Muscle of back (tissue), 13 donors: Measurements from ENCODE around the gene LONP1. TPM values are rescaled to one million over a fixed set of nuclear protein-coding genes. Genes with fewer than 3 reads are reported as not detected.
"Not testable (repeated sequence)": the region's sequence is repeated elsewhere in the genome, so short reads cannot be mapped to it uniquely, and the experiment has no call there.

ENCODE experiments used
- DNase-seq, 3 donors: peaks; one replicate each; pipeline versions ENCODE4 v3.0.0 to v3.0.0-alpha.2; 2013
- long read RNA-seq, 9 donors: transcript quantifications; one replicate each; lab custom pipeline, GENCODE V29; 2026
- polyA plus RNA-seq, 10 donors: library from polyadenylated mRNA; unstranded; fragments of 120-200 nt; gene quantifications; one replicate each; pipeline ENCODE4 v1.2.1, GENCODE V29; 2013; ENCODE audit not compliant: insufficient read length in 10 of 10

LONP1 gene, protein sequence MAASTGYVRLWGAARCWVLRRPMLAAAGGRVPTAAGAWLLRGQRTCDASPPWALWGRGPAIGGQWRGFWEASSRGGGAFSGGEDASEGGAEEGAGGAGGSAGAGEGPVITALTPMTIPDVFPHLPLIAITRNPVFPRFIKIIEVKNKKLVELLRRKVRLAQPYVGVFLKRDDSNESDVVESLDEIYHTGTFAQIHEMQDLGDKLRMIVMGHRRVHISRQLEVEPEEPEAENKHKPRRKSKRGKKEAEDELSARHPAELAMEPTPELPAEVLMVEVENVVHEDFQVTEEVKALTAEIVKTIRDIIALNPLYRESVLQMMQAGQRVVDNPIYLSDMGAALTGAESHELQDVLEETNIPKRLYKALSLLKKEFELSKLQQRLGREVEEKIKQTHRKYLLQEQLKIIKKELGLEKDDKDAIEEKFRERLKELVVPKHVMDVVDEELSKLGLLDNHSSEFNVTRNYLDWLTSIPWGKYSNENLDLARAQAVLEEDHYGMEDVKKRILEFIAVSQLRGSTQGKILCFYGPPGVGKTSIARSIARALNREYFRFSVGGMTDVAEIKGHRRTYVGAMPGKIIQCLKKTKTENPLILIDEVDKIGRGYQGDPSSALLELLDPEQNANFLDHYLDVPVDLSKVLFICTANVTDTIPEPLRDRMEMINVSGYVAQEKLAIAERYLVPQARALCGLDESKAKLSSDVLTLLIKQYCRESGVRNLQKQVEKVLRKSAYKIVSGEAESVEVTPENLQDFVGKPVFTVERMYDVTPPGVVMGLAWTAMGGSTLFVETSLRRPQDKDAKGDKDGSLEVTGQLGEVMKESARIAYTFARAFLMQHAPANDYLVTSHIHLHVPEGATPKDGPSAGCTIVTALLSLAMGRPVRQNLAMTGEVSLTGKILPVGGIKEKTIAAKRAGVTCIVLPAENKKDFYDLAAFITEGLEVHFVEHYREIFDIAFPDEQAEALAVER
- polyA plus RNA-seq = 10 to 100 TPM; 41.6 to 58.6 (median 46.8) TPM
- long read RNA-seq, donor 1, partial matches to known transcripts = 5 of 7 reads
- long read RNA-seq, donor 1, other reads (novel, unspliced or antisense) = 0 of 7 reads
- long read RNA-seq, donor 2, partial matches to known transcripts = 0 of 3 reads
- long read RNA-seq, donor 2, other reads (novel, unspliced or antisense) = 0 of 3 reads
- long read RNA-seq, donor 3 = 0 reads
- long read RNA-seq, donor 4, partial matches to known transcripts = 0 of 1 reads
- long read RNA-seq, donor 4, other reads (novel, unspliced or antisense) = 0 of 1 reads
- long read RNA-seq, donor 5, partial matches to known transcripts = 0 of 1 reads
- long read RNA-seq, donor 5, other reads (novel, unspliced or antisense) = 0 of 1 reads
- long read RNA-seq, donor 6, partial matches to known transcripts = 0 of 4 reads
- long read RNA-seq, donor 6, other reads (novel, unspliced or antisense) = 0 of 4 reads
- long read RNA-seq, donor 7, partial matches to known transcripts = 0 of 1 reads
- long read RNA-seq, donor 7, other reads (novel, unspliced or antisense) = 0 of 1 reads
- long read RNA-seq, donor 8, partial matches to known transcripts = 0 of 3 reads
- long read RNA-seq, donor 8, other reads (novel, unspliced or antisense) = 0 of 3 reads
- long read RNA-seq, donor 9, partial matches to known transcripts = 0 of 2 reads
- long read RNA-seq, donor 9, other reads (novel, unspliced or antisense) = 0 of 2 reads

DNA sequence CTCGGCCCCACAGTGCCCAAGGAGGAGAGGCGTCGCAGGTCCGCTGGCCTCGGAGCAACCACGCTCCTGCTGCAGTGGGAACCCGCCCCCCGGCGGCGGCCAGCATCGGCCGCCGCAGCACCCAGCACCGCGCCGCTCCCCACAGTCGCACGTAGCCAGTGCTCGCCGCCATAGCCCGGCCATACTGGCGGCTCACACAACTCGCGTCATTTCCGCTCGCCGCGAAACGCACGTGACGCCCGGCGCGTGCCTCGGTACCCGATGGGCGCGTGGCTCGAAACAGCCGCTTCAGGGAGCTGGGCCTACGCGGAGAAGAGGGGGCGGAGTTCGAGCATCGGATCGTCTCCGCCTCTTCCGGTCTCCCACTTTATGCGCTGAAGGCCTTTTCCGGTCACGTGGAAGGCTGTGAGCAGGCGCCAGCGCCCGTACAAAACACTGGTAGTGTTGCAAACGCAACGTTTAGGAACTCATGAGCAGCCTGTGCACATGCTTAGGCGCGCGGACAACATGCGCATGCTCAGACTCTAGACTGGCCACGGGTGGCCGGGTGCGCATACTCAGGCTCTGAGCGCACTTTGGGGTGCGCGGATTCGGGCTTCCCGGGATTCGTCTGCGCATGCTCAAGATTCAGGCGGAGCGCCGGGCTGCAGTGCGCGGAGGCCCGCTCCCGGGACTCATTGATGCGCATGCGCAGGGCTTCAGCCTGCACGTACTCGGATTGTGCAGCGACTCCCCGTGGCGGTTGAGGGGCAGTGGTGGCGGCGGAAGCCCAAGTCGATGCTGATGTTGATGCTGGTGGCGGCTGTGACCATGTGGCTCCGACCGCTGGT, at the start of gene LONP1, which contains the start of gene CATSPERD:
LONP1 (minus strand) TSS at position 186 of the 830 bp plus-strand sequence; CDS start at position 172, 14 bp downstream.
CATSPERD (plus strand) TSS at position 677 of the 830 bp plus-strand sequence; CDS start at position 778, 101 bp downstream.
- peak; percentile 99 to 100 (median 99) for DNase-seq

DNA sequence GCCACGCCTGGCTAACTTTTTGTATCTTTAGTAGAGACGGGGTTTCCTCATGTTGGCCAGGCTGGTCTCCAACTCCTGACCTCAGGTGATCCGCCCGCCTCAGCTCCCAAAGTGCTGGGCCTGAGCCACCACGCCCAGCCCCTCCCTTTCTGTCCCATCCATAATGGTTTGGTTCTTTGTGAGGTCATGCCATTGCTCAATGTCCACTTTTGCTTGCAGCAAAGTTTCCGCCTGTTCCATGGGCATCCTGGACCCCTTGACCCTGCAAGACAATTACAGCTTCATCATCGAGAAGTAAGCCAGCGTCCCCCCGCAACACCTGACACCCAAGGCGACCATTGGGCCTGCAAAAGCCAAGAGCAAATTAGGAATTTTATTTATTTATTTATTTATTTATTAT, 48.0 kb upstream of the LONP1 start:
- DNase-seq = no peak

DNA sequence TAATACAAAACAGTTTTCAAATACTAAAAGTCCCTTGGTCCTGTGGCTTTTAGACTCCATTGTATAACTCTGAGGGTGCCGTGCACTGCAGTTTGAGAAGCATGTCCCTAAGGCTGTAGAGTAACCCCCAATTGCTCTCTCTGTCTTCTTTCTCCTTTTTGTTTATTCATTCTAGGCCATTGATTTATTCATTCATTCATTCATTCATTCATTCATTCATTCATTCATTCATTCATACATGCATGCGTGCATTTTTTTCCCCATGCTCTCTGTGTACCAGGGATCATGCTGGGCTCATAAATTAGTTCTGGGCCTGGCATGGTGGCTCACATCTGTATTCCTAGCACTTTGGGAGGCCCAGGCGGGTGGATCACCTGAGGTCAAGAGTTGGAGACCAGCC, 45.3 kb upstream of the LONP1 start:
- no peak for DNase-seq

DNA sequence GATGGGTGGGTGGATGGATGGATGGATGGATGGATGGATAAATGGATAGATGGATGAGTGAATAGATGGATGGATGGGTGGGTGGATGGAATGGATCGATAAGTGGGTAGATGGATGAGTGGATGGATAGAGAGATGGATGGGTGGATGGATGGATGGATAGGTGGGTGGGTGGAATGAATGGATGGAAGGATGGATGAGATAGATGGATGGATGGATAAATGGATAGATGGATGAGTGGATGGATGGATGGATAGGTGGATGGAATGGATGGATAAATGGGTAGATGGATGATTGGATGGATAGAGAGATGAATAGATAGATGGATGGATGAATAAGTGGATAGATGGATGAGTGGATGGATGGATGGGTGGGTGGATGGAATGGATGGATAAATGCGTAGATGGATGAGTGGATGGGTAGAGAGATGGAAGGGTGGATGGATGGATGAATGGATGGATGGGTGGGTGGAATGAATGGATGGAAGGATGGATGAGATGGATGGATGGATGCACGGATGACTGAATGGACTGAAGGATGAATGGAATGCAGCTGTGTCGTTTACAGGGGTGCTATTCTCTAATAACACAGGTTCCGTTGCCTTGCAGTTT, 42.8 kb upstream of the LONP1 start:
- no peak for DNase-seq

DNA sequence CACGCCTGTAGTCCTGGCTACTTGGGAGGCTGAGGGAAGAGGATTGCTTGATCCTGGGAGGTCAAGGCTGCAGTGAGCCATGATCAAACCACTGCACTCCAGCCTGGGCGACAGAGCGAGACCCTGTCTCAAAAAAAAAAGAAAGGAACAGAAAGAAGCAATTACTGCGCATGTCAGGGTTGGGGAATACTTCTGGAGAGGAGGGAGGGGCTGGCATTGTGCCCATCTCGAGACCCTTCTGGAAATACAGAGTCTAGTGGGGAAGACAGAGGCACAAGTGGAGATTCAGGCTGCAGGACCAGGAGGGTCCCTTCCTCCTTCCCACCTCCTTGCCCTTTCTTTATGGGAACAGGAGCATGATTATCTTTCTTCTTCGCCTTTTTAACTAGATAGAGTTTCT, 33.8 kb upstream of the LONP1 start:
- DNase-seq = no peak

DNA sequence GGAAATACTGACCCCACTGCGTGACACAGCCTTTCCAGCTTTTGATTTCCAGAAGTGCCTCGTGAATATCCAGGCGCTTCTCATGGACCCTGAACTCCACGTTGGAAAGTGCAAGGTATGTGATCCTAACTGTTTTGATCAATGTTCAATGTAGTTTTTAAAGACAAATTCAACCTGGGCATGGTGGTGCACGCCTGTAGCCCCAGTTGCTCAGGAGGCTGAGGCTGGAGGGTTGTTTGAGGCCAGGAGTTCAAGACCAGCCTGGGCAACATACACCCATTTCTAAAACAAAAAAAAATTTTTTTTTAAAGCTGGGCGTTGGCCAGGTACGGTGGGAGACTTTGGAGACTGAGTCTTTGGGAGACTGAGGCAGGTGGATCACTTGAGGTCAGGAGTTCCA, 31.8 kb upstream of the LONP1 start:
- no peak for DNase-seq

DNA sequence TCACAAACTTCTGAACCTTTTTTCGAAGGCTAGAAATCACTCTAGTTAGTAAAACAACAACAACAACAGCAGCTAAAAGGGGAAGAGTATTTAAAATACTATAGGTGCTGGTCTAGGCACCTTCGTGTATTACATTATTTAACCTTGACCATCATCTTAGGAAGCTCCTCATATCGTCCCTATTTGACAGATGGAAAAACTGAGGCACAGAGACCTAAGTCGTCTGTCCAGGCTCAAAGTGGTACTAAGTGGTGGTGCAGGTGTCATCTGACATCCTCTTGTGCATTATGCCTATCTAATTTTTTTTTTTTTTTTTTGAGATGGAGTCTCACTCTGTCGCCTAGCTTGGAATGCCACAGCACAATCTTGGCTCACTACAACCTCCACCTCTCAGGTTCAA, 29.6 kb upstream of the LONP1 start:
- no peak for DNase-seq

DNA sequence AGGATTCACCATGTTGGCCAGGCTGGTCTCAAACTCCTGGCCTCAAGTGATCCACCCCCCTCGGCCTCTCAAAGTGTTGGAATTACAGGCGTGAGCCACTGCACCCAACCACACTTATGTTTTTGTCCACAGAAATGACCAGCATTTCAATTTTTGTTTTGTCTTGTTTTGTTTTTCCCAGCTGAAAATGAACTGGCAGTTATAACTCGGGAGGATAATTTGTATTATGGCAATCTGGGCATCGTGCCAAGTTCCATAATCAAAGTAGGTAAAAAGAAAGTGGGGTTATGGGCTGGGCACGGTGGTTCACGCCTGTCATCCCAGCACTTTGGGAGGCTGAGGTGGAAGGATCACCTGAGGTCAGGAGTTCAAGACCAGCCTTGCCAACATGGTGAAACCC, 29.0 kb upstream of the LONP1 start:
- DNase-seq = not testable (repeated sequence)

DNA sequence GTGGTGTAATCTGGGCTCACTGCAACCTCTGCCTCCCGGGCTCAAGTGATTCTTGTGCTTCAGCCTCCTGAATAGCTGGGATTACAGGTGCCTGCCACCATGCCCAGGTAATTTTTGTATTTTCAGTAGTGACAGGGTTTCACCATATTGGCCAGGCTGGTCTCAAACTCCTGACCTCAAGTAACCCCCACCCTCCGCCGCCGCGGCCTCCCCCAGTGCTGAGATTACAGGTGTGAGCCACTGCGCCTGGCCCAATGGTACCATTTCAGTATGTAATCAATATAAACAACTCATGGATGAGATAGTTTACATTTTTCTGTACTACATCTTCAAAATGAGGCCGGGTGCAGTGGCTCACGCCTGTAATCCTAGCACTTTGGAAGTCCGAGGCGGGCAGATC, 25.1 kb upstream of the LONP1 start:
- DNase-seq = not testable (repeated sequence)

DNA sequence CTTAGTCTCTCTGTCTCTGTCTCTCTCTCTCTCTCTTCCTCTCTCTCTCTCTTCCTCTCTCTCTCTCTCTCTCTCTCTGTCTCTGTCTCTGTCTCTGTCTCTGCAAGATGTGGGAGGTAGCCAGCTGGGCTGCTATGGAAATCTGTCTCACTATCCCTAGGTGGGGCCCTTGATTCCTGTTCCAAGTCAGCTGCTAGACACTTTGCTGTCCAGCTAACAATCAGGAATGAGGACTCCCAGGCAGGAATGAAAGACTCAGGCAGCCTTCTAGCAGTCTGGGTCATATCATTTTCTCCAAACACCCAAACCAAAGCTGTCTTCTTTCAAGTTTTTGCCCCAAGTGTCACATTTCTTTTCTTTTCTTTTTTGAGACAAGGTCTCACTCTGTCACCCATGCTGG, 23.7 kb upstream of the LONP1 start:
- no peak for DNase-seq

DNA sequence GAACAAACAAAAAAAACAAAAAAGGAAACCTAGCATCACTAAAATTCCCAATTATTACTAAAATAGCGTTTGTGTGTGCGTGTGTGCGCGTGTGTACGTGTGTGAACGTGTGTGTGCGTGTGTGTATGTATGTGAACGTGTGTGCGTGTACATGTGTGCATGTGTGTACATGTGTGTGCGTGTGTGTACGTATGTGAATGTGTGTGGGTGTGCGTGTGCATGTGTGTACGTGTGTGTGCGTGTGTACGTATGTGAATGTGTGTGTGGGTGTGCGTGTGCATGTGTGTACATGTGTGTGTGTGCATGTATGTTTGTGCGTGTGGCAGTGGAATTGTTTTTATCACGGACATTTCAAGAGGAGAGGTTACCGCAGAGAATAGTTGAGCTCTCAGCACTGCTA, 22.1 kb upstream of the LONP1 start:
- DNase-seq = no peak

DNA sequence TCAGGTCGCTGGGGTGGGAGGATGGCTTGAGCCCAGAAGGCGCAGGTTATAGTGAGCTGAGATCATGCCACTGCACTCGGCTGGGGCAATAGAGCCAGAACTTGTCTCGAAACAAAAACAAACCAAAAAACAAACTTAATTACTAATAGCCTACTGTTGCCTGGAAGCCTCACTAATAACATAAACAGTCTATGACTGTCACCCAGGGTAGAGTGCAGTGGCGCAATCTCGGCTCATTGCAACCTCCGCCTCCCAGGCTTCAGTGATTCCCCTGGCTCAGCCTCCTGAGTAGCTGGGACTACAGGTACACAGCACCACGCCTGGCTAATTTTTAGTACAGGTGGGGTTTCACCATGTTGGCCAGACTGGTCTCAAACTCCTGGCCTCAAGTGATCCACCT, 18.5 kb upstream of the LONP1 start:
- no peak for DNase-seq

DNA sequence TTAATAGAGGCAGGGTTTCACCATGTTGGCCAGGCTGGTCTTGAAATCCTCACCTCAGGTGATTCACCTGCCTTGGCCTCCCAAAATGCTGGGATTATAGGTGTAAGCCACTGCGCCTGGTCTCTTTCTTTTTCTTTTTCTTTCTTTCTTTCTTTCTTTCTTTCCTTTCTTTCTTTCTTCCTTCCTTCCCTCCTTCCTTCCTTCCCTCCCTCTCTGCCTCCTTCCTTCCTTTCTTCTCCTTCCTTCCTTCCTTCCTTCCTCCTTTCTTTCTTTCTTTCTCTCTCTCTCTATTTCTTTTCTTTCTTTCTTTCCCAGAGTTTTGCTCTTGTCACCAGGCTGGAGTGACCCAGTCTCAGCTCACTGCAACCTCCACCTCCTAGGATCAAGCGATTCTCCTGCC, 13.2 kb upstream of the LONP1 start:
- not testable (repeated sequence) for DNase-seq

DNA sequence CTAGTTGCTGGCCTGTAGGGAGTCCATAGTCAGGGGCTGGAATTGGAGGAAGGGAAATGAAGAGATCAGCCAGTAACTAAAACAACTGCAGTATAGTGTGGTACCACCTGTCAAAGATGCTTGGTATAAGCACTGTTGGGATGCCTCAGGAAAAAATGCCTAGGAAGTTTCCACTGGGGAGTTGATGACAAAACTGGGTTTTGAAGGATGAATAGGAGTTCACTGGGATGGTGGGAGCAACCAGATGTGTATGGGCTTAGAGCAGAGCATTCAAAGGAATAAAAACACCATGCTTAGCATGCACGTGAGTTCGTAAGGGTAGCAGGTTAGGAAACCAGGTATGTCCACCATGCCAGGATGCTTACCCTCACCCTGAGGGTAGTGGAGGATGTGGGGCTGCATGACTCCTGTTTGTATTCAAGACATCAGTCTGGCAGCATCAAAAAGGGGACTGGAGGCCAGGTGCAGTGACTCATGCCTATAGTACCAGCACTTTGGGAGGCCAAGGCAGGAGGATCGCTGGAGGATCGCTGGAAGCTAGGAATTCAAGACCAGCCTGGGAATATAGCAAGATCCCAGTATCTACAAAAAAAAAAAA, 7.6 kb upstream of the LONP1 start:
- no peak for DNase-seq

DNA sequence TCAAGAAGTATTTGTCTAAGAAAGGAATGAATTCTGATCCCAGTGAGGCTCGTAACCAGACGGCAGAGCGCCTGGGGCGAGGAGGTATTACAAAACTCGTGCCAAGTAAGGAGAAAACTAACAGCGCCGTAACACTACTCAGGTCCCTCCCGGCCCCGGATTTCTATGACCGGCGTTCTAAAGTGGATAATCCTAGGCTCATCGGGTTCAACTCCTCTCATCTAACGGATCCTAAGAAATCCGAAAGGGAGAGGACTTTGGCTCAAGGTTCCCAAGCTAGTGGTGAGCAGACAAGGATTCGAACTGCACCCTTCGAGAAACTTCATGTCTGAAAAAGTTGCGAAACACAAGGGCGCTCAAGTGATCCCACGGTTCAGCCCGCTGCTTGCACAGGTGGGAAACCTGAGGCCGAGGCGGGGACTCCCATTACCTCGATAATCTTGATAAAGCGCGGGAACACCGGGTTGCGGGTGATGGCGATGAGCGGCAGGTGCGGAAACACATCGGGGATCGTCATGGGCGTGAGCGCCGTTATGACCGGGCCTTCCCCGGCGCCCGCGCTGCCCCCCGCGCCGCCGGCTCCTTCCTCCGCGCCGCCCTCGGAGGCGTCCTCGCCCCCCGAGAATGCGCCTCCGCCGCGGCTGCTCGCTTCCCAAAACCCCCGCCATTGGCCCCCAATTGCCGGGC, 529 bp downstream of the LONP1 start:
- DNase-seq = no peak

DNA sequence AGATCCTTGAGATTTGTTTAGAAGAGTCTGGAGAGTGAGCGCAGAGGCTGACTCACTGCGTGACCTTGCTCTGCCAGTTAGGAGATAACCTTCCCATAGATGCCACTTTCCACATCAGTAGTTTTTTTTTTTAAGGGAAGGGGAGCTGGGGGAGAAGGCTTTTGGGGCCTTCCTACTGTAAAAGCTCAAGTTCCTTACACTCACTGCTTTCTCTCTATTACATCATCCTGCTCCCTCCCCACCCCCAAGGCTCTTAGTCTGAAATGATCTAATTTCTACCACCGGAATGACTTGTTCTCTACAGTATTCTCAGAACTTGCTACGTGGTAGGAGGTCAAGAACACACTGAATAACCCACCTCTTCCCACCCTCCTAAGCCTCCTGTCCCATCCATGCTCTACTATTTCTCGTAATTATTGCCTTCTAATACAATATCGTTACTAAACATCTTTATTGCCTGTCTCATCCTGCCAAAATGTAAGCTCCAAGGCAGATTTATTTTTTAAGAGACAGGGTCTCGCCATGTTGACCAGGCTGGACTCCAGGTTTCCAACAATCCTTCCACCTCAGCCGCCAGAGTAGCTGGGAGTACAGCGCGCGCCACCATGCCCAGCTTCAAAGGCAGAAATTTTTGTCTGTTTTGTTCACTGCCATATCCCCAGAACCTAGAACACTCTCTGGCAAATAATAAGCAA, 1.2 kb downstream of the LONP1 start:
- peak in 1 of 3 donors; percentile 83 for DNase-seq

DNA sequence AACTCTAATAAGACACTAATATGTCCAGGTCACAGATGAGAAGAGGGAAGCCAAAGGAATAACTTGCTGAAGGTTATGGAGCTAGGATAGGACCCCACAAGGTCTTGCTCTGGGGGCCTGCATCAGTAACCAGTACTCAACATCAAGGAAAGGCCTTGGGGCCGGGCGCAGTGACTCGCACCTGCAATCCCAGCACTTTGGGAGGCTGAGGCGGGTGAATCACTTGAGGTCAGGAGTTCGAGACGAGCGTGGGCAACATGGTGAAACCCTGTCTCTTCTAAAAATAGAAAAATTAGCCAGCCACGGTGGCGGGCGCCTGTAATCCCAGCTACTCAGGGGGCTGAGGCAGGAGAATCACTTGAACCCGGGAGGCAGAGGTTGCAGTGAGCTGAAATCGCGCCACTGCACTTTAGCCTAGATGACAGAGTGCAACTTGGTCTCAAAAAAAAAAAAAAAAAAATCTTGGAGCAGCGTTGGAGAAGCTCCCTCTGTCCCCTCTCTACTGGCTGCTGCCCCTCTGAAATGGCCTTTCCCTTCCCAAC, 1.8 kb downstream of the LONP1 start:
- no peak for DNase-seq
